ENCODE results near the gene MIPEP. TPM values are rescaled to one million over a fixed set of nuclear protein-coding genes. Genes with fewer than 3 reads are reported as not detected.

MIPEP gene
- total RNA-seq, 2 experiments from 2014 or later: 3.9 to 4.8 TPM

DNA sequence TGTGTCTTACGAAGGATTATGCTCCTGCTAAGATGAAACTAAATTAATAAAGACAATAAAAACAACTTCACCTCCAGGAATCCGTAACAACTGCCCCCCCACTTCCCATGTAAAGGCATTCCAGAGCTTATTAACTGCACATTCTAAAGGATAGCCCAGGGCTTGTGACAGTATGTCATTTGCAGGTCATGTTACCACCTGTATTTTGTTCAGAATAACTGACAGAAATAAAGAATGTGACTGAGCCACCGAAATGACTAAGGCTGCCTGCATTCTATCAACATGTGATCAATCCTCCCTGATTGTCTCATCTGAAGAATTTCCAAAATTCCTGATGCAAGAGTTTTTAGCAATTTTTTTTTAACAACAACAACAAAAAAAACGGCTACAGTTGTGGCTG is 117.2 kb downstream of the MIPEP start:
- H3K36me3 Mint-ChIP-seq (ENCODE audit: low read depth): peaks cover 6% of the 10 kb centered on the region
- no peaks in the 10 kb centered on the region for H3K27me3 Mint-ChIP-seq
- H3K27ac ChIP-seq (ENCODE audit: low read depth in 1 of 2, low read length in 2 of 2): no peak overlapping the region

GRCh38 chr13:23771552-23771951 is 117.6 kb downstream of the MIPEP start:
- ChIA-PET POLR2A (no interaction called here), CTCF (no interaction called here)
- Mint-ChIP-seq H3K4me3 (no peak overlapping the region), H3K9me3 (no peaks in the 10 kb centered on the region), H3K36me3 (ENCODE audit: low read depth) (peaks cover 1% of the 10 kb centered on the region), H3K27me3 (no peaks in the 10 kb centered on the region), H3K27ac (no peak overlapping the region), H3K4me1 (ENCODE audit: low read depth) (peaks cover 10% of the 10 kb centered on the region)
- no peaks in the 10 kb centered on the region for H3K9me3 ChIP-seq (ENCODE audit: control insufficient read depth in 1 of 2, insufficient read depth in 1 of 2, low read length in 2 of 2)
- no peaks in the 10 kb centered on the region for H3K36me3 ChIP-seq (ENCODE audit: insufficient read depth, low read length)
- H3K4me1 ChIP-seq (ENCODE audit: insufficient read depth, low read length): no peaks in the 10 kb centered on the region
- H3K27ac ChIP-seq (ENCODE audit: low read depth in 1 of 2, low read length in 2 of 2): no peak overlapping the region
- H3K4me3 ChIP-seq (ENCODE audit: low read length): no peak overlapping the region
- intact Hi-C loops (cut with DNase I, micrococcal nuclease): no loop called here
- no peaks in the 10 kb centered on the region for H3K27me3 ChIP-seq (ENCODE audit: control insufficient read depth in 1 of 2, insufficient read depth in 2 of 2, low read length in 2 of 2)
- ATAC-seq (ENCODE audit: poor library complexity): no peak
- no peak for DNase-seq
- TF ChIP-seq, protein P1, sequence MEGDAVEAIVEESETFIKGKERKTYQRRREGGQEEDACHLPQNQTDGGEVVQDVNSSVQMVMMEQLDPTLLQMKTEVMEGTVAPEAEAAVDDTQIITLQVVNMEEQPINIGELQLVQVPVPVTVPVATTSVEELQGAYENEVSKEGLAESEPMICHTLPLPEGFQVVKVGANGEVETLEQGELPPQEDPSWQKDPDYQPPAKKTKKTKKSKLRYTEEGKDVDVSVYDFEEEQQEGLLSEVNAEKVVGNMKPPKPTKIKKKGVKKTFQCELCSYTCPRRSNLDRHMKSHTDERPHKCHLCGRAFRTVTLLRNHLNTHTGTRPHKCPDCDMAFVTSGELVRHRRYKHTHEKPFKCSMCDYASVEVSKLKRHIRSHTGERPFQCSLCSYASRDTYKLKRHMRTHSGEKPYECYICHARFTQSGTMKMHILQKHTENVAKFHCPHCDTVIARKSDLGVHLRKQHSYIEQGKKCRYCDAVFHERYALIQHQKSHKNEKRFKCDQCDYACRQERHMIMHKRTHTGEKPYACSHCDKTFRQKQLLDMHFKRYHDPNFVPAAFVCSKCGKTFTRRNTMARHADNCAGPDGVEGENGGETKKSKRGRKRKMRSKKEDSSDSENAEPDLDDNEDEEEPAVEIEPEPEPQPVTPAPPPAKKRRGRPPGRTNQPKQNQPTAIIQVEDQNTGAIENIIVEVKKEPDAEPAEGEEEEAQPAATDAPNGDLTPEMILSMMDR (IDR thresholded peaks at IDR 0.05): no peak

More for the DNA sequence above, 117.2 kb downstream of the MIPEP start:
- Histone ChIP-seq H3K4me3 (ENCODE audit: low read length) (no peak overlapping the region), H3K36me3 (ENCODE audit: insufficient read depth, low read length) (no peaks in the 10 kb centered on the region), H3K9me3 (ENCODE audit: control insufficient read depth in 1 of 2, insufficient read depth in 1 of 2, low read length in 2 of 2) (no peaks in the 10 kb centered on the region), H3K4me1 (ENCODE audit: insufficient read depth, low read length) (no peaks in the 10 kb centered on the region), H3K27me3 (ENCODE audit: control insufficient read depth in 1 of 2, insufficient read depth in 2 of 2, low read length in 2 of 2) (no peaks in the 10 kb centered on the region)
- ChIA-PET POLR2A (no interaction called here), CTCF (no interaction called here)
- H3K4me1 Mint-ChIP-seq (ENCODE audit: low read depth): peaks cover 14% of the 10 kb centered on the region
- intact Hi-C loops (cut with DNase I, micrococcal nuclease): no loop called here
- ATAC-seq (ENCODE audit: poor library complexity) (no peak), DNase-seq (no peak)
- no peak overlapping the region for H3K27ac Mint-ChIP-seq
- H3K4me3 Mint-ChIP-seq: no peak overlapping the region
- H3K9me3 Mint-ChIP-seq: no peaks in the 10 kb centered on the region
- TF ChIP-seq, protein P1 (IDR thresholded peaks at IDR 0.05): no peak

GRCh38 chr13:23770973-23771372 is 118.2 kb downstream of the MIPEP start:
- H3K27ac Mint-ChIP-seq: no peak overlapping the region
- H3K27ac ChIP-seq (ENCODE audit: low read depth in 1 of 2, low read length in 2 of 2): no peak overlapping the region
- H3K4me3 Mint-ChIP-seq: no peak overlapping the region
- TF ChIP-seq, protein P1 (IDR thresholded peaks at IDR 0.05): no peak
- no peak overlapping the region for H3K4me3 ChIP-seq (ENCODE audit: low read length)
- no peaks in the 10 kb centered on the region for H3K27me3 Mint-ChIP-seq
- DNase-seq: no peak
- H3K9me3 Mint-ChIP-seq: no peaks in the 10 kb centered on the region
- ChIA-PET POLR2A (no interaction called here), CTCF (no interaction called here)
- ATAC-seq (ENCODE audit: poor library complexity): no peak
- intact Hi-C loops (cut with DNase I, micrococcal nuclease): no loop called here
- no peaks in the 10 kb centered on the region for H3K36me3 Mint-ChIP-seq (ENCODE audit: low read depth)
- no peaks in the 10 kb centered on the region for H3K36me3 ChIP-seq (ENCODE audit: insufficient read depth, low read length)
- no peaks in the 10 kb centered on the region for H3K4me1 ChIP-seq (ENCODE audit: insufficient read depth, low read length)
- peaks cover 5% of the 10 kb centered on the region for H3K4me1 Mint-ChIP-seq (ENCODE audit: low read depth)
- no peaks in the 10 kb centered on the region for H3K27me3 ChIP-seq (ENCODE audit: control insufficient read depth in 1 of 2, insufficient read depth in 2 of 2, low read length in 2 of 2)
- H3K9me3 ChIP-seq (ENCODE audit: control insufficient read depth in 1 of 2, insufficient read depth in 1 of 2, low read length in 2 of 2): no peaks in the 10 kb centered on the region
